GM12878 (cell line): ENCODE data around the gene STX16.

Experiments
- BCL11A ChIP-seq: IDR thresholded peaks from 2 replicates; pipeline ENCODE4 v1.6.1; 2011; ENCODE audit warnings: low read depth, low read length
- CBFB ChIP-seq: IDR thresholded peaks from 2 replicates; pipeline ENCODE4 v1.6.1; 2016; ENCODE audit warnings: antibody characterized with exemption, low read depth
- CBX3 ChIP-seq: fragments of 200-600 bp; sonication (generic); IDR thresholded peaks from 2 replicates; pipeline ENCODE4 v1.6.1; 2016; ENCODE audit warnings: low read depth, borderline replicate concordance
- EP300 ChIP-seq, 2 experiments: fragments of 150-350 bp in 1 of 2; IDR thresholded peaks; 2 replicates each; pipeline ENCODE4 v1.6.1; 2011 to 2012; ENCODE audit warnings: low read depth in 2 of 2, low read length in 2 of 2, borderline replicate concordance in 1 of 2, improper control_type of control experiment in 1 of 2, inconsistent platforms in 1 of 2; ENCODE audit not compliant: control insufficient read depth in 1 of 2
- EZH2 ChIP-seq: IDR thresholded peaks from 2 replicates; pipeline ENCODE4 v1.6.1; 2012; ENCODE audit warnings: low read depth, mild to moderate bottlenecking, control low read depth, inconsistent platforms, low read length, borderline replicate concordance; ENCODE audit not compliant: control insufficient read depth
- FOS ChIP-seq: IDR thresholded peaks from 3 replicates; pipeline ENCODE4 v1.6.1; 2011; ENCODE audit warnings: borderline replicate concordance; ENCODE audit not compliant: insufficient read length; ENCODE audit errors: extremely low read depth
- MYC ChIP-seq: IDR thresholded peaks from 2 replicates; pipeline ENCODE4 v1.6.1; 2011; ENCODE audit warnings: mild to moderate bottlenecking, low read length, moderate library complexity, inconsistent platforms; ENCODE audit not compliant: insufficient read depth, insufficient replicate concordance, insufficient read length, severe bottlenecking
- TAF1 ChIP-seq: IDR thresholded peaks from 2 replicates; pipeline ENCODE4 v1.6.1; 2011; ENCODE audit warnings: mild to moderate bottlenecking, low read depth, low read length, borderline replicate concordance
- TARDBP ChIP-seq: IDR thresholded peaks from 2 replicates; pipeline ENCODE4 v1.6.1; 2016; ENCODE audit warnings: borderline replicate concordance
- WRNIP1 ChIP-seq: IDR thresholded peaks from 2 replicates; pipeline ENCODE4 v1.6.1; 2011; ENCODE audit warnings: low read depth, low read length, improper control_type of control experiment, borderline replicate concordance
- TF ChIP-seq, protein P1 (sequence below), 3 experiments: IDR thresholded peaks in 2 of 3; conservative IDR thresholded peaks in 1 of 3; 2 replicates each; pipeline ENCODE4 v1.5.1; 2011; ENCODE audit warnings: low read depth in 3 of 3, low read length in 3 of 3, mild to moderate bottlenecking in 3 of 3, control low read depth in 2 of 3, moderate library complexity in 2 of 3, inconsistent platforms in 1 of 3, mixed read lengths in 1 of 3; ENCODE audit not compliant: control insufficient read depth in 2 of 3, insufficient read depth in 1 of 3; ENCODE audit errors: extremely low read depth in 1 of 3
- TF ChIP-seq, protein P2 (sequence below): fragments of 450-650 bp; formaldehyde crosslinking; IDR thresholded peaks from 2 replicates; pipeline ENCODE4 v1.5.0; 2022; ENCODE audit warnings: mild to moderate bottlenecking, missing genetic modification characterization
- TF ChIP-seq, protein P3 (sequence below): IDR thresholded peaks from 2 replicates; pipeline ENCODE4 v1.6.1; 2012; ENCODE audit warnings: low read length, inconsistent platforms
- TF ChIP-seq, protein P4 (sequence below): IDR thresholded peaks from 2 replicates; pipeline ENCODE4 v1.6.1; 2011; ENCODE audit warnings: low read depth, low read length, improper control_type of control experiment, borderline replicate concordance

DNA sequence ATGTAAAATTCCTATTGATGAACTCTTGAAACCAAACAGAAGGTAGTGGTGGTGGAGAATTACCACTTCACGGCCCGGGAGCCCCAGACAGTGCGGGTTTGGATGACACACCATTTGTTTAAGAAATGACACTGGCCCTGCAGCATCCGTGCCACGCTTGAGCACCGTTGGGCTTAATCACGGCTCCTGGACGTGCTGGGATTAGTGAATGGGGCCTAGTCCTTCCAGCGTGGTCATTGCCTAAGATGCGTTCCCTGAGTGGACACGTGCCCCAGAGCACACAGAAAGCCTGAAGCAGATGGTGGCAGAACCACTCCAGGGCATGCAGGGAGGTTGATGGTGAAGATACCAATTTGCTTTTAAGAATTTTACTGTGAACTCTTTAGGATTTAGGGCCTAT, 14.5 kb downstream of the STX16 start:
- TF ChIP-seq, protein P1, sequence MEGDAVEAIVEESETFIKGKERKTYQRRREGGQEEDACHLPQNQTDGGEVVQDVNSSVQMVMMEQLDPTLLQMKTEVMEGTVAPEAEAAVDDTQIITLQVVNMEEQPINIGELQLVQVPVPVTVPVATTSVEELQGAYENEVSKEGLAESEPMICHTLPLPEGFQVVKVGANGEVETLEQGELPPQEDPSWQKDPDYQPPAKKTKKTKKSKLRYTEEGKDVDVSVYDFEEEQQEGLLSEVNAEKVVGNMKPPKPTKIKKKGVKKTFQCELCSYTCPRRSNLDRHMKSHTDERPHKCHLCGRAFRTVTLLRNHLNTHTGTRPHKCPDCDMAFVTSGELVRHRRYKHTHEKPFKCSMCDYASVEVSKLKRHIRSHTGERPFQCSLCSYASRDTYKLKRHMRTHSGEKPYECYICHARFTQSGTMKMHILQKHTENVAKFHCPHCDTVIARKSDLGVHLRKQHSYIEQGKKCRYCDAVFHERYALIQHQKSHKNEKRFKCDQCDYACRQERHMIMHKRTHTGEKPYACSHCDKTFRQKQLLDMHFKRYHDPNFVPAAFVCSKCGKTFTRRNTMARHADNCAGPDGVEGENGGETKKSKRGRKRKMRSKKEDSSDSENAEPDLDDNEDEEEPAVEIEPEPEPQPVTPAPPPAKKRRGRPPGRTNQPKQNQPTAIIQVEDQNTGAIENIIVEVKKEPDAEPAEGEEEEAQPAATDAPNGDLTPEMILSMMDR (IDR thresholded peaks at IDR 0.05 in 2 of 3, conservative IDR thresholded peaks at IDR 0.05 in 1 of 3; ENCODE audit: control insufficient read depth in 2 of 3, extremely low read depth in 1 of 3, insufficient read depth in 1 of 3, low read depth in 3 of 3, low read length in 3 of 3) = no peak
- TF ChIP-seq TARDBP = no peak
- TF ChIP-seq CBX3 = no peak
- no peak for TF ChIP-seq EP300 (IDR thresholded peaks at IDR 0.05; ENCODE audit: borderline replicate concordance in 1 of 2, control insufficient read depth in 1 of 2, low read depth in 2 of 2, low read length in 2 of 2)
- TF ChIP-seq, protein P2, sequence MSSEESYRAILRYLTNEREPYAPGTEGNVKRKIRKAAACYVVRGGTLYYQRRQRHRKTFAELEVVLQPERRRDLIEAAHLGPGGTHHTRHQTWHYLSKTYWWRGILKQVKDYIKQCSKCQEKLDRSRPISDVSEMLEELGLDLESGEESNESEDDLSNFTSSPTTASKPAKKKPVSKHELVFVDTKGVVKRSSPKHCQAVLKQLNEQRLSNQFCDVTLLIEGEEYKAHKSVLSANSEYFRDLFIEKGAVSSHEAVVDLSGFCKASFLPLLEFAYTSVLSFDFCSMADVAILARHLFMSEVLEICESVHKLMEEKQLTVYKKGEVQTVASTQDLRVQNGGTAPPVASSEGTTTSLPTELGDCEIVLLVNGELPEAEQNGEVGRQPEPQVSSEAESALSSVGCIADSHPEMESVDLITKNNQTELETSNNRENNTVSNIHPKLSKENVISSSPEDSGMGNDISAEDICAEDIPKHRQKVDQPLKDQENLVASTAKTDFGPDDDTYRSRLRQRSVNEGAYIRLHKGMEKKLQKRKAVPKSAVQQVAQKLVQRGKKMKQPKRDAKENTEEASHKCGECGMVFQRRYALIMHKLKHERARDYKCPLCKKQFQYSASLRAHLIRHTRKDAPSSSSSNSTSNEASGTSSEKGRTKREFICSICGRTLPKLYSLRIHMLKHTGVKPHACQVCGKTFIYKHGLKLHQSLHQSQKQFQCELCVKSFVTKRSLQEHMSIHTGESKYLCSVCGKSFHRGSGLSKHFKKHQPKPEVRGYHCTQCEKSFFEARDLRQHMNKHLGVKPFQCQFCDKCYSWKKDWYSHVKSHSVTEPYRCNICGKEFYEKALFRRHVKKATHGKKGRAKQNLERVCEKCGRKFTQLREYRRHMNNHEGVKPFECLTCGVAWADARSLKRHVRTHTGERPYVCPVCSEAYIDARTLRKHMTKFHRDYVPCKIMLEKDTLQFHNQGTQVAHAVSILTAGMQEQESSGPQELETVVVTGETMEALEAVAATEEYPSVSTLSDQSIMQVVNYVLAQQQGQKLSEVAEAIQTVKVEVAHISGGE (CRISPR knock-in tag) = no peak
- TF ChIP-seq, protein P3, sequence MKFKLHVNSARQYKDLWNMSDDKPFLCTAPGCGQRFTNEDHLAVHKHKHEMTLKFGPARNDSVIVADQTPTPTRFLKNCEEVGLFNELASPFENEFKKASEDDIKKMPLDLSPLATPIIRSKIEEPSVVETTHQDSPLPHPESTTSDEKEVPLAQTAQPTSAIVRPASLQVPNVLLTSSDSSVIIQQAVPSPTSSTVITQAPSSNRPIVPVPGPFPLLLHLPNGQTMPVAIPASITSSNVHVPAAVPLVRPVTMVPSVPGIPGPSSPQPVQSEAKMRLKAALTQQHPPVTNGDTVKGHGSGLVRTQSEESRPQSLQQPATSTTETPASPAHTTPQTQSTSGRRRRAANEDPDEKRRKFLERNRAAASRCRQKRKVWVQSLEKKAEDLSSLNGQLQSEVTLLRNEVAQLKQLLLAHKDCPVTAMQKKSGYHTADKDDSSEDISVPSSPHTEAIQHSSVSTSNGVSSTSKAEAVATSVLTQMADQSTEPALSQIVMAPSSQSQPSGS = no peak
- TF ChIP-seq BCL11A = no peak
- TF ChIP-seq, protein P4, sequence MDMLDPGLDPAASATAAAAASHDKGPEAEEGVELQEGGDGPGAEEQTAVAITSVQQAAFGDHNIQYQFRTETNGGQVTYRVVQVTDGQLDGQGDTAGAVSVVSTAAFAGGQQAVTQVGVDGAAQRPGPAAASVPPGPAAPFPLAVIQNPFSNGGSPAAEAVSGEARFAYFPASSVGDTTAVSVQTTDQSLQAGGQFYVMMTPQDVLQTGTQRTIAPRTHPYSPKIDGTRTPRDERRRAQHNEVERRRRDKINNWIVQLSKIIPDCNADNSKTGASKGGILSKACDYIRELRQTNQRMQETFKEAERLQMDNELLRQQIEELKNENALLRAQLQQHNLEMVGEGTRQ = no peak
- TF ChIP-seq MYC = no peak
- TF ChIP-seq EZH2 = no peak
- TF ChIP-seq WRNIP1 = no peak
- TF ChIP-seq FOS = no peak
- no peak for TF ChIP-seq TAF1
- no peak for TF ChIP-seq CBFB
